Measurements from ENCODE around the gene ZSWIM1. TPM values are rescaled to one million over a fixed set of nuclear protein-coding genes. Genes with fewer than 3 reads are reported as not detected.

Gene ZSWIM1
- total and polyA plus RNA-seq, 2 donors (not counting 1 experiment from before 2014, with no cell fraction given): 5.4 to 15.7 TPM

GRCh38 chr20:45850926-45851325 lies 30.1 kb upstream of the ZSWIM1 start:
- H3K4me3 Mint-ChIP-seq: no peak overlapping the region
- H3K9me3 Mint-ChIP-seq (ENCODE audit: insufficient read depth): no peaks in the 10 kb centered on the region
- no peak overlapping the region for H3K27ac Mint-ChIP-seq
- H3K27ac ChIP-seq (ENCODE audit: low read length in 2 of 2): no peak overlapping the region
- H3K27me3 Mint-ChIP-seq: no peaks in the 10 kb centered on the region
- peaks cover 39% of the 10 kb centered on the region for H3K79me2 ChIP-seq (ENCODE audit: control insufficient read depth, insufficient read depth, low read length)
- no peaks in the 10 kb centered on the region for H3K27me3 ChIP-seq (replicated peaks in 1 of 4; ENCODE audit: control extremely low read depth in 1 of 4, control insufficient read depth in 3 of 4, insufficient read depth in 4 of 4, low read length in 3 of 4)
- no peaks in the 10 kb centered on the region for H4K20me1 ChIP-seq (ENCODE audit: control insufficient read depth, insufficient read depth, low read length, poor library complexity, severe bottlenecking)
- DNase-seq: no peak
- intact Hi-C loops (cut with micrococcal nuclease): no loop called here
- CTCF ChIA-PET: interaction anchor here (1.0 to 1.7 kb wide), 2 partner anchors 9 to 27 kb away, joined by 3 to 4 read pairs; no protein-coding TSS in a partner anchor
- H3K36me3 ChIP-seq (replicated peaks in 1 of 2; ENCODE audit: control extremely low read depth in 1 of 2, control insufficient read depth in 1 of 2, extremely low read depth in 1 of 2, insufficient read depth in 2 of 2, low read length in 1 of 2): peaks cover 3 to 58% of the 10 kb centered on the region in 2 experiments
- no peak overlapping the region for H3K9ac ChIP-seq (ENCODE audit: low read length)
- H2AFZ ChIP-seq (ENCODE audit: insufficient read depth, low read depth, low read length, poor library complexity, severe bottlenecking): no peak overlapping the region
- H3K4me3 ChIP-seq (ENCODE audit: control extremely low read depth in 1 of 5, extremely low read depth in 1 of 5, insufficient read depth in 1 of 5, low read depth in 2 of 5, low read length in 4 of 5): no peak overlapping the region
- POLR2A ChIA-PET: no interaction called here
- 57% methylated on average over 1 of the region's 1 CpG for WGBS (ENCODE audit: insufficient coverage)
- H3K9me3 ChIP-seq (ENCODE audit: control extremely low read depth in 1 of 3, control insufficient read depth in 2 of 3, insufficient read depth in 1 of 3, low read length in 2 of 3): no peaks in the 10 kb centered on the region
- TF ChIP-seq EZH2 (IDR thresholded peaks at IDR 0.05; ENCODE audit: borderline replicate concordance, insufficient read depth, low read depth, low read length, poor library complexity, severe bottlenecking): no peak
- TF ChIP-seq CTCF (IDR thresholded peaks at IDR 0.05): no peak
- peaks cover 3 to 10% of the 10 kb centered on the region in 2 donors for H3K4me1 ChIP-seq (ENCODE audit: control insufficient read depth in 2 of 2, insufficient read depth in 2 of 2, low read length in 2 of 2)
- ATAC-seq (ENCODE audit: low read depth): no peak
- H3K4me2 ChIP-seq (replicated peaks; ENCODE audit: low read depth, low read length, poor library complexity, severe bottlenecking): no peak overlapping the region
- peaks cover 11% of the 10 kb centered on the region for H3K4me1 Mint-ChIP-seq

DNA sequence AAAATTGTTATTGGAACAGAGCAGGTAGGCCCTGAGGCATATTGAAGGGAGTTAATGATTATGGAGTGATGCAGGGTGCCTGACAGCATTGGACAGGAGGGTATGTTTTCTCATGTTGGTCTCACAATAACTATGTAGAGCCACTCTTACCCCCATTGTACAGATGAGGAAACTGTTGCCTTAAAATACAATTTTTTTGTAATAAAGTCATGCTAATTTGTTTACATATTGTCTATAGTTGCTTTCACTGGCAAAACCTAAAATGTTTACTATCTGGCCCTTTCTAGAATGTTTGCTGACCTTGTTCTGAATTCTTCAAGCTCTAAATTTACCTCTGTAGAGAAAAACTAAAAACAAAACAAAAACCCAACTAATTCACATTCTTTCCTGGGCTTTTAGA lies 29.5 kb upstream of the ZSWIM1 start:
- Histone ChIP-seq H3K4me1 (ENCODE audit: control insufficient read depth in 2 of 2, insufficient read depth in 2 of 2, low read length in 2 of 2) (peaks cover 9 to 16% of the 10 kb centered on the region in 2 donors), H2AFZ (ENCODE audit: insufficient read depth, low read depth, low read length, poor library complexity, severe bottlenecking) (no peak overlapping the region), H3K9ac (ENCODE audit: low read length) (no peak overlapping the region), H3K9me3 (ENCODE audit: control extremely low read depth in 1 of 3, control insufficient read depth in 2 of 3, insufficient read depth in 1 of 3, low read length in 2 of 3) (no peaks in the 10 kb centered on the region), H3K27me3 (replicated peaks in 1 of 4; ENCODE audit: control extremely low read depth in 1 of 4, control insufficient read depth in 3 of 4, insufficient read depth in 4 of 4, low read length in 3 of 4) (no peaks in the 10 kb centered on the region), H3K79me2 (ENCODE audit: control insufficient read depth, insufficient read depth, low read length) (peaks cover 44% of the 10 kb centered on the region), H3K4me3 (ENCODE audit: control extremely low read depth in 1 of 5, extremely low read depth in 1 of 5, insufficient read depth in 1 of 5, low read depth in 2 of 5, low read length in 4 of 5) (no peak overlapping the region), H4K20me1 (ENCODE audit: control insufficient read depth, insufficient read depth, low read length, poor library complexity, severe bottlenecking) (no peaks in the 10 kb centered on the region), H3K27ac (ENCODE audit: low read length in 2 of 2) (no peak overlapping the region), H3K4me2 (replicated peaks; ENCODE audit: low read depth, low read length, poor library complexity, severe bottlenecking) (no peak overlapping the region), H3K36me3 (replicated peaks in 1 of 2; ENCODE audit: control extremely low read depth in 1 of 2, control insufficient read depth in 1 of 2, extremely low read depth in 1 of 2, insufficient read depth in 2 of 2, low read length in 1 of 2) (peaks cover 0 to 52% of the 10 kb centered on the region in 2 experiments)
- ATAC-seq (ENCODE audit: low read depth) (no peak), DNase-seq (no peak)
- intact Hi-C loops (cut with micrococcal nuclease): no loop called here
- Mint-ChIP-seq H3K27me3 (no peaks in the 10 kb centered on the region), H3K9me3 (ENCODE audit: insufficient read depth) (no peaks in the 10 kb centered on the region), H3K4me3 (no peak overlapping the region), H3K27ac (no peak overlapping the region), H3K4me1 (peaks cover 14% of the 10 kb centered on the region)
- ChIA-PET POLR2A (no interaction called here), CTCF (interaction anchor here (1.0 to 1.7 kb wide), 2 partner anchors 9 to 27 kb away, joined by 3 to 4 read pairs; no protein-coding TSS in a partner anchor)
- no peak for TF ChIP-seq CTCF (IDR thresholded peaks at IDR 0.05)
- TF ChIP-seq EZH2 (IDR thresholded peaks at IDR 0.05; ENCODE audit: borderline replicate concordance, insufficient read depth, low read depth, low read length, poor library complexity, severe bottlenecking): no peak
